Upper lobe of right lung (tissue), 1 donor: ENCODE measurements around the gene CLEC16A. TPM values are rescaled to one million over a fixed set of nuclear protein-coding genes. Genes with fewer than 3 reads are reported as not detected.

Experiments used
- ATAC-seq: fragments of 200-7000 bp; cut with Tn5 transposase; one replicate; pipeline ENCODE4 v1.9.1; 2020; ENCODE audit warnings: mild to moderate bottlenecking, moderate library complexity
- DNase-seq: peaks from one replicate; pipeline ENCODE4 v3.0.0-alpha.2; 2020
- H3K27ac ChIP-seq: fragments of 200-600 bp; one replicate; pipeline ENCODE4 v1.8.0; 2022
- H3K27me3 ChIP-seq: fragments of 200-600 bp; one replicate; pipeline ENCODE4 v1.8.0; 2022; ENCODE audit warnings: mild to moderate bottlenecking
- H3K36me3 ChIP-seq: fragments of 200-600 bp; one replicate; pipeline ENCODE4 v1.8.0; 2022
- H3K4me1 ChIP-seq: fragments of 200-600 bp; one replicate; pipeline ENCODE4 v1.8.0; 2022
- H3K4me3 ChIP-seq: fragments of 200-600 bp; one replicate; pipeline ENCODE4 v1.8.0; 2022; ENCODE audit warnings: mild to moderate bottlenecking
- H3K9me3 ChIP-seq: fragments of 200-600 bp; one replicate; pipeline ENCODE4 v1.8.0; 2022
- CTCF ChIP-seq: fragments of 200-600 bp; IDR thresholded peaks from one replicate; pipeline ENCODE4 v1.8.0; 2022; ENCODE audit warnings: antibody characterized with exemption
- intact Hi-C: fragments of 100-400 bp; cut with DNase I; formaldehyde crosslinking; loops from one replicate; pipeline ENCODE4 v1.11.0; 2022
- total RNA-seq: library from RNA; stranded (reverse); fragmentation: NEBNext Ultra II Directional; extraction: Animal tissue kit (Norgen Biotek cat#: 25700); gene quantifications from one replicate; pipeline ENCODE4 v1.2.1, GENCODE V29; 2021
- donor health status: DM: no; HTN: yes; CAD: no; lungs with severe emphysema.

Gene CLEC16A
- total RNA-seq, 1 donor from 2014 or later = 36.9 TPM

- H3K9me3 ChIP-seq = no peaks in the 10 kb centered on the region
- H3K4me3 ChIP-seq = no peak overlapping the region
- H3K27ac ChIP-seq = no peak overlapping the region
- DNase-seq = no peak
- ATAC-seq = peak; percentile 28
- no peak for TF ChIP-seq CTCF
- peaks cover 23% of the 10 kb centered on the region for H3K36me3 ChIP-seq
- H3K4me1 ChIP-seq = peaks cover 11% of the 10 kb centered on the region
- intact Hi-C loops = no loop called here
- H3K27me3 ChIP-seq = no peaks in the 10 kb centered on the region
Observed at GRCh38 chr16:11076259-11077018, 132.1 kb downstream of the CLEC16A start.

DNA sequence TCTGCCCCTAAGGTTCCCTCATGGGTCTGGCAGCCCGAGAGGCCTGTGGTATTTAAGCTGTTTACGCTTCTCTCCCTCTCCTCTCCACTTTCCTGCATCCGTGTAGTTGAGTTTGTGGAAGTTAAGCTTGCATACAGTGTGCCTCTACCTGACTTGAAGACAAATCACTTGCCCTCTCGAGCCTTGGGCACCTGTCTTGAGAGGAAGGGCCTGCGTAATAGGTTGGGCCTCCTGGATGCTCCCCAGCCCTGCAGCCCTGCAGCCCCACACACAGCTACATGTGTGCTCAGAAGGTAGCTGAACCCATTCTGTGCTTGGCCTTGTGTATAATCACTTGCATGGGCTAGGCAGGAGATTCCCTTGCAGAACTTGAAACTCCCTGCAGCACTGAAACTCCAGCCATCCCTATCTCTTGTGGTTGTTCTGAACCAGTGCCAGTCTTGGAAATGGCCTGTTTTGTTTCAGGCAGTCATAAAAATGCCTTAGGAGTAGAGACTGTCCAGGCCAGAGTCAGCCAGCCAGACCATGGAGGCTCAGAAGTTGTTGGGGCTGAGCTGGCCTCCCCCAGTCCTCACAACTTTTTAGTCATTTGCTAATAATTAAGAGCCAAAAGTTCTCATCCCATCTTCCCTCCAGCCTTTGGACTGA, 134.6 kb downstream of the CLEC16A start:
- Histone ChIP-seq H3K9me3 (no peaks in the 10 kb centered on the region), H3K4me1 (peaks cover 11% of the 10 kb centered on the region), H3K27ac (peak overlapping the region; percentile 30), H3K27me3 (no peaks in the 10 kb centered on the region), H3K4me3 (no peak overlapping the region), H3K36me3 (peaks cover 11% of the 10 kb centered on the region)
- DNase-seq = no peak
- no peak for TF ChIP-seq CTCF
- intact Hi-C loops = no loop called here
- ATAC-seq = no peak

- Histone ChIP-seq H3K4me3 (no peak overlapping the region), H3K27ac (no peak overlapping the region), H3K9me3 (no peaks in the 10 kb centered on the region), H3K4me1 (peaks cover 11% of the 10 kb centered on the region), H3K27me3 (no peaks in the 10 kb centered on the region), H3K36me3 (peaks cover 11% of the 10 kb centered on the region)
- no peak for DNase-seq
- intact Hi-C loops = no loop called here
- TF ChIP-seq CTCF = no peak
- ATAC-seq = no peak
Observed at GRCh38 chr16:11079652-11080187, 135.4 kb downstream of the CLEC16A start.

DNA sequence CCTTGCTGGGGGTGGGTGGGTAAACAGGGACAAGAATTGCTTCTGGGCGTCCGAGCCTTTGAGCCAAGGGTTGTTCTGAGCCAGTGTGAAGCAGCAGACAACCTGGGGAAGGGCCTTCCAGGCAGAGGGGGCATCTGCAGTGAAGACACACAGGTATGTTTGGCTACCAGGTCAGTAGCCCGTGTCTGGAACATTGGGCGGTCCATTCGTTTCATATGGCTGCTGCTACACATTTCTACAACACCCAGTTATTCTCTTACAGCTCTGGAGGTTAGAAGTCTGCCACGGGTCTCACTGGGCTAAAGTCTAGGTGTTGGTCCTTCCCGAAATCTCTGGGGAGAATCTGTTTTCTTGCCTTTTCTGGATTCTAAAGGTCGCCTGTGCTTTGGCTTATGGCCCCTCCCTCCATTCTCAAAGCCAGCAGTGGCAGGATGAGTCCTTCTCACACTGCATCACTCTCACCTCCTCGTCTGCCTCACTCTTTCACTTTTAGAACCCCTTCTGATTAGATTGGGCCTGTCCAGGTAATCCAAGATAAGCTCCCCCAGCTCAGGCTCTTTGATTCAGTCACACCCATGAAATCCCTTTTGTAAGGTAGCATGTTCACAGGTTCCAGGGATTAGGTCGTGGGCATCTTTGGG, 136.1 kb downstream of the CLEC16A start:
- ATAC-seq (no peak), DNase-seq (no peak)
- no peaks in the 10 kb centered on the region for H3K27me3 ChIP-seq
- H3K4me3 ChIP-seq = no peak overlapping the region
- no peak for TF ChIP-seq CTCF
- intact Hi-C loops = no loop called here
- peaks cover 11% of the 10 kb centered on the region for H3K4me1 ChIP-seq
- H3K27ac ChIP-seq = no peak overlapping the region
- H3K9me3 ChIP-seq = no peaks in the 10 kb centered on the region
- H3K36me3 ChIP-seq = peaks cover 11% of the 10 kb centered on the region

DNA sequence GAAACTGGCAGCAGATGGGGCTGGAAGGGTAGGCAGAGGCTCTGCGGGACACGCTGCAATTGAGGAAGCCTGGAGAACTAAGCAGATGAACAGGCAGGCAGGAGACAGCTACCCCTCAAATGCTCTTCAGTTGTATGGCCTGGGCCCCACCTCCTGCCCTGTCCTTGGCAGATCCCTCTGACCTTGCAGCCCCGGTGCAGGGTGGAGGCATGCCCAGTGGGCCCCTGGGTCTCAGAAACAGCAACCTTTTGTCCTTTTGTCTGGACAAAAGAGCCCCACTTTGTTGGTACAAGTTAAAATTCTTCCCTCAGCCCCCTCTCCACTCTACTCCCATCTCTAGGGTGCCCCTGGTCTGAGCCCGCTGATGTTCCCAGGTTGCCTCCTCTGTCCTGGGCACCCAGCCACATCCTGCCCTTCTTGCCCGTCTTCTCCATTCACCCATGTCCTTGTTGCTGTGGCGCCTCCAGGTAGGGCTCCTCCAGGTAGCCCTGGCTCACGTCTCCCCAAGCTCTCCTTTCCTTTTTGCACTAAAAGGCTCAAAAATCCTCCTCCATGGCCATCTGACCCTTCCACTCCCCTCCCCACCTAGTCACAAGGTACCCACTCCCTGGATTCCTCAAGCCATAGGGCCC, 136.8 kb downstream of the CLEC16A start:
- H3K4me1 ChIP-seq = peaks cover 11% of the 10 kb centered on the region
- no peaks in the 10 kb centered on the region for H3K9me3 ChIP-seq
- H3K4me3 ChIP-seq = no peak overlapping the region
- ATAC-seq = no peak
- peaks cover 11% of the 10 kb centered on the region for H3K36me3 ChIP-seq
- TF ChIP-seq CTCF = no peak
- no peak overlapping the region for H3K27ac ChIP-seq
- intact Hi-C loops = no loop called here
- no peaks in the 10 kb centered on the region for H3K27me3 ChIP-seq
- DNase-seq = no peak
